Fibroblast of lung (primary cell): Measurements from ENCODE around the gene CCDC106. TPM values are rescaled to one million over a fixed set of nuclear protein-coding genes. Genes with fewer than 3 reads are reported as not detected.
A peak's percentile ranks its signal among the peaks of the same experiment; 100 is the strongest.

Experiments used
- DNase-seq, 2 donors: peaks; one replicate each; pipeline versions ENCODE4 v3.0.0 to v3.0.0-alpha.2; 2010; ENCODE audit warnings: low read depth in 2 of 2
- H2AFZ ChIP-seq: 2 replicates; pipeline ENCODE4 v1.5.1; 2012; ENCODE audit warnings: low read length, control low read depth, inconsistent platforms
- H3K27ac ChIP-seq: 2 replicates; pipeline ENCODE4 v1.5.1; 2011; ENCODE audit warnings: low read length, control low read depth; ENCODE audit not compliant: insufficient read depth
- H3K27me3 ChIP-seq: 2 replicates; pipeline ENCODE4 v1.5.1; 2011; ENCODE audit warnings: mild to moderate bottlenecking, low read length; ENCODE audit not compliant: control insufficient read depth, insufficient read depth
- H3K36me3 ChIP-seq: 2 replicates; pipeline ENCODE4 v1.5.1; 2011; ENCODE audit warnings: low read length; ENCODE audit not compliant: control insufficient read depth, insufficient read depth
- H3K4me1 ChIP-seq: 2 replicates; pipeline ENCODE4 v1.5.1; 2011; ENCODE audit warnings: low read length; ENCODE audit not compliant: control insufficient read depth, insufficient read depth; ENCODE audit errors: extremely low read depth
- H3K4me2 ChIP-seq: 2 replicates; pipeline ENCODE4 v1.5.1; 2011; ENCODE audit warnings: low read length, control low read depth; ENCODE audit not compliant: insufficient read depth; ENCODE audit errors: extremely low read depth
- H3K4me3 ChIP-seq, 4 experiments: fragments of 200-600 bp in 1 of 4; sonication (generic) in 1 of 4; replicated peaks in 1 of 4; 2 replicates each; pipeline ENCODE4 v1.5.1; 2011 to 2016; ENCODE audit warnings: low read length in 4 of 4, low read depth in 3 of 4, mild to moderate bottlenecking in 3 of 4, control low read depth in 2 of 4, inconsistent platforms in 1 of 4, mixed read lengths in 1 of 4; ENCODE audit not compliant: insufficient read depth in 1 of 4; ENCODE audit errors: control extremely low read depth in 1 of 4
- H3K79me2 ChIP-seq: 2 replicates; pipeline ENCODE4 v1.5.1; 2012; ENCODE audit warnings: mild to moderate bottlenecking, low read length, inconsistent platforms; ENCODE audit not compliant: control insufficient read depth, insufficient read depth
- H3K9ac ChIP-seq: 2 replicates; pipeline ENCODE4 v1.5.1; 2011; ENCODE audit warnings: mild to moderate bottlenecking, low read length, control low read depth; ENCODE audit not compliant: insufficient read depth
- H3K9me3 ChIP-seq: 2 replicates; pipeline ENCODE4 v1.5.1; 2012; ENCODE audit warnings: low read depth, low read length; ENCODE audit not compliant: control insufficient read depth, insufficient read depth
- H4K20me1 ChIP-seq: 2 replicates; pipeline ENCODE4 v1.5.1; 2011; ENCODE audit warnings: low read length; ENCODE audit not compliant: control insufficient read depth, insufficient read depth; ENCODE audit errors: extremely low read depth
- CTCF ChIP-seq, 2 donors: IDR thresholded peaks in 1 of 2; conservative IDR thresholded peaks in 1 of 2; 1 replicate in 1 of 2; 2 replicates in 1 of 2; pipeline ENCODE4 v1.5.1; 2011 to 2012; ENCODE audit warnings: low read length in 2 of 2, control low read depth in 1 of 2, inconsistent platforms in 1 of 2, low read depth in 1 of 2, mild to moderate bottlenecking in 1 of 2
- EZH2 ChIP-seq: IDR thresholded peaks from 2 replicates; pipeline ENCODE4 v1.5.1; 2012; ENCODE audit warnings: low read length, control low read depth, mild to moderate bottlenecking; ENCODE audit errors: missing control alignments
- polyA plus RNA-seq, 2 donors: library from polyadenylated mRNA; depleted of rRNA in 1 of 2; stranded (reverse) in 1 of 2; unstranded in 1 of 2; fragments of >200 nt; gene quantifications; 2 replicates each; pipeline ENCODE4 v1.2.1, GENCODE V29; 2011 to 2012; ENCODE audit warnings: missing spikeins in 1 of 2
- total RNA-seq: library from RNA; depleted of rRNA; stranded (reverse); fragments of >200 nt; gene quantifications from 2 replicates; pipeline ENCODE4 v1.2.1, GENCODE V29; 2014

CCDC106 gene
- total and polyA plus RNA-seq, 2 donors (not counting 1 experiment from before 2014, with no cell fraction given): 4.5 to 10.2 TPM

- Histone ChIP-seq H3K36me3 (peaks cover 22% of the 10 kb centered on the region), H2AFZ (no peak overlapping the region), H3K4me2 (peak overlapping the region; percentile 99), H3K79me2 (peaks cover 77% of the 10 kb centered on the region), H3K4me3 (peak overlapping the region in 2 of 4 experiments; percentile 71 to 86), H3K27ac (no peak overlapping the region), H3K9ac (no peak overlapping the region), H3K27me3 (no peaks in the 10 kb centered on the region), H3K4me1 (peaks cover 17% of the 10 kb centered on the region), H3K9me3 (no peaks in the 10 kb centered on the region), H4K20me1 (peaks cover 2% of the 10 kb centered on the region)
- TF ChIP-seq CTCF (conservative IDR thresholded peaks at IDR 0.05 in 1 of 2, IDR thresholded peaks at IDR 0.05 in 1 of 2; ENCODE audit: low read depth in 1 of 2, low read length in 2 of 2) (no peak), EZH2 (no peak)
- DNase-seq: no peak
Measured at GRCh38 chr19:55676889-55677505, 29.0 kb downstream of the CCDC106 start.

- peaks cover 24% of the 10 kb centered on the region for H3K36me3 ChIP-seq
- DNase-seq: no peak
- H3K4me1 ChIP-seq: peaks cover 17% of the 10 kb centered on the region
- no peaks in the 10 kb centered on the region for H3K9me3 ChIP-seq
- H3K27me3 ChIP-seq: no peaks in the 10 kb centered on the region
- no peak overlapping the region for H3K9ac ChIP-seq
- H2AFZ ChIP-seq: no peak overlapping the region
- peaks cover 75% of the 10 kb centered on the region for H3K79me2 ChIP-seq
- no peak for TF ChIP-seq CTCF (conservative IDR thresholded peaks at IDR 0.05 in 1 of 2, IDR thresholded peaks at IDR 0.05 in 1 of 2; ENCODE audit: low read depth in 1 of 2, low read length in 2 of 2)
- no peak for TF ChIP-seq EZH2
- peaks cover 2% of the 10 kb centered on the region for H4K20me1 ChIP-seq
- H3K27ac ChIP-seq: no peak overlapping the region
- no peak overlapping the region for H3K4me3 ChIP-seq
- peak overlapping the region; percentile 99 for H3K4me2 ChIP-seq
Measured at GRCh38 chr19:55677572-55678028, 29.6 kb downstream of the CCDC106 start.

- H4K20me1 ChIP-seq: peaks cover 2% of the 10 kb centered on the region
- TF ChIP-seq CTCF (conservative IDR thresholded peaks at IDR 0.05 in 1 of 2, IDR thresholded peaks at IDR 0.05 in 1 of 2; ENCODE audit: low read depth in 1 of 2, low read length in 2 of 2) (no peak), EZH2 (no peak)
- H3K27me3 ChIP-seq: no peaks in the 10 kb centered on the region
- no peak overlapping the region for H3K4me3 ChIP-seq
- H3K9ac ChIP-seq: no peak overlapping the region
- DNase-seq: no peak
- no peak overlapping the region for H3K27ac ChIP-seq
- H3K36me3 ChIP-seq: peaks cover 24% of the 10 kb centered on the region
- H3K4me2 ChIP-seq: no peak overlapping the region
- no peaks in the 10 kb centered on the region for H3K9me3 ChIP-seq
- peaks cover 17% of the 10 kb centered on the region for H3K4me1 ChIP-seq
- no peak overlapping the region for H2AFZ ChIP-seq
- peaks cover 73% of the 10 kb centered on the region for H3K79me2 ChIP-seq
Measured at GRCh38 chr19:55678121-55678671, 30.2 kb downstream of the CCDC106 start.
